Stimulated activated CD4-positive, alpha-beta T cell treated with anti-CD3 and anti-CD28 coated beads, TNF-alpha, amount 100 ng/mL, for 4 hours (primary cell): ENCODE results near the gene CNOT6.
"Not testable (repeated sequence)": the region's sequence is repeated elsewhere in the genome, so short reads cannot be mapped to it uniquely, and the experiment has no call there.

ENCODE experiments used
- DNase-seq, 3 experiments: peaks; one replicate each; pipeline ENCODE4 v3.0.0-alpha.2; 2020; ENCODE audit warnings: low read depth in 3 of 3

The CNOT6 gene

GRCh38 chr5:180470966-180471582, 23.1 kb upstream of the CNOT6 start:
- DNase-seq: peak; percentile 8 to 28 (median 25)

GRCh38 chr5:180471866-180472265, 22.3 kb upstream of the CNOT6 start:
- no peak for DNase-seq

GRCh38 chr5:180472269-180472668, 21.9 kb upstream of the CNOT6 start:
- no peak for DNase-seq

GRCh38 chr5:180473386-180473785, 20.8 kb upstream of the CNOT6 start:
- not testable (repeated sequence) for DNase-seq

- DNase-seq: no peak
These were observed 19.6 kb upstream of the CNOT6 start for GRCh38 chr5:180474569-180474968.

GRCh38 chr5:180475969-180476524, 18.1 kb upstream of the CNOT6 start:
- DNase-seq: not testable (repeated sequence)

GRCh38 chr5:180484813-180485212, 9.4 kb upstream of the CNOT6 start:
- no peak for DNase-seq

- no peak for DNase-seq
These were observed 7.5 kb upstream of the CNOT6 start for GRCh38 chr5:180486636-180487149.

- no peak for DNase-seq
These were observed 6.6 kb upstream of the CNOT6 start for GRCh38 chr5:180487556-180487955.

- DNase-seq: no peak
These were observed 2.7 kb upstream of the CNOT6 start for GRCh38 chr5:180491496-180491895.

- no peak for DNase-seq
These were observed 1.8 kb upstream of the CNOT6 start for GRCh38 chr5:180492226-180492903.

- DNase-seq: peak in 2 of 3 experiments; percentile 11 to 26
These were observed 467 bp downstream of the CNOT6 start for GRCh38 chr5:180494510-180495181.

- DNase-seq: no peak
These were observed 1.1 kb downstream of the CNOT6 start for GRCh38 chr5:180495292-180495691.

- DNase-seq: no peak
These were observed 2.0 kb downstream of the CNOT6 start for GRCh38 chr5:180495991-180496741.

- DNase-seq: not testable (repeated sequence)
These were observed 2.6 kb downstream of the CNOT6 start for GRCh38 chr5:180496806-180497205.

- DNase-seq: not testable (repeated sequence)
These were observed 3.7 kb downstream of the CNOT6 start for GRCh38 chr5:180497865-180498264.

- no peak for DNase-seq
These were observed 4.2 kb downstream of the CNOT6 start for GRCh38 chr5:180498378-180498777.

GRCh38 chr5:180499684-180500083, 5.5 kb downstream of the CNOT6 start:
- no peak for DNase-seq

- not testable (repeated sequence) for DNase-seq
These were observed 6.1 kb downstream of the CNOT6 start for GRCh38 chr5:180500300-180500699.

- DNase-seq: no peak
These were observed 13.5 kb downstream of the CNOT6 start for GRCh38 chr5:180507661-180508060.

- DNase-seq: no peak
These were observed 21.1 kb downstream of the CNOT6 start for GRCh38 chr5:180515294-180515693.

- not testable (repeated sequence) for DNase-seq
These were observed 21.8 kb downstream of the CNOT6 start for GRCh38 chr5:180515974-180516373.
